GM12878 (cell line): ENCODE measurements around the gene ANLN. TPM values are rescaled to one million over a fixed set of nuclear protein-coding genes. Genes with fewer than 3 reads are reported as not detected.

Source experiments
- ATAC-seq: fragments of 200-7000 bp; cut with Tn5 transposase; 3 replicates; pipeline ENCODE4 v1.9.1; 2020; ENCODE audit warnings: mild to moderate bottlenecking, moderate library complexity
- BruUV-seq: library from RNA; stranded (reverse); fragments of 400-500 nt; replicated peaks from 2 replicates; lab custom pipeline; 2021; lab: Mats Ljungman, UMichigan
- CTCF ChIA-PET: fragments of 300-600 bp; sonication (Branson Sonifier 250); formaldehyde crosslinking; extraction: SDS; loops from one replicate; lab custom pipeline; 2021; ENCODE audit warnings: inconsistent platforms; lab: Yijun Ruan, JAX
- POLR2A ChIA-PET: fragments of 350-600 bp; formaldehyde crosslinking; extraction: SDS; loops from one replicate; lab custom pipeline; 2021; ENCODE audit warnings: inconsistent platforms; lab: Charles Lee
- RAD21 ChIA-PET: fragments of 300-600 bp; sonication (Branson Sonifier 250); formaldehyde crosslinking; loops from one replicate; lab custom pipeline; 2023; ENCODE audit warnings: antibody characterized with exemption; ENCODE audit not compliant: unreplicated experiment; lab: Charles Lee
- SMC1A ChIA-PET: fragments of 300-600 bp; sonication (Branson Sonifier 250); formaldehyde crosslinking; loops from one replicate; lab custom pipeline; 2023; ENCODE audit not compliant: unreplicated experiment, uncharacterized antibody; lab: Charles Lee
- DNase-seq: peaks from one replicate; pipeline ENCODE4 v3.0.0-alpha.2; 2011; ENCODE audit warnings: low read depth, low spot score
- FAIRE-seq: peaks from 3 replicates; lab custom pipeline; 2011; peaks lifted over from hg19 to GRCh38; lab: Jason Lieb, UNC
- H2AFZ ChIP-seq: 2 replicates; pipeline ENCODE4 v1.6.0; 2011; ENCODE audit warnings: low read depth, low read length, control low read depth; ENCODE audit not compliant: control insufficient read depth
- H3K27ac ChIP-seq: 2 replicates; pipeline ENCODE4 v1.5.1; 2011; ENCODE audit warnings: control low read depth; ENCODE audit not compliant: control insufficient read depth, insufficient read depth
- H3K27me3 ChIP-seq, 2 experiments: replicated peaks in 1 of 2; 2 replicates each; pipeline versions ENCODE4 v1.6.0 to v1.6.1; 2011; ENCODE audit warnings: low read length in 1 of 2; ENCODE audit not compliant: control insufficient read depth in 2 of 2, insufficient read depth in 2 of 2
- H3K36me3 ChIP-seq, 2 experiments: 2 replicates each; pipeline ENCODE4 v1.5.1; 2011; ENCODE audit warnings: low read length in 1 of 2; ENCODE audit not compliant: control insufficient read depth in 2 of 2, insufficient read depth in 2 of 2
- H3K4me1 ChIP-seq: 2 replicates; pipeline ENCODE4 v1.6.1; 2011; ENCODE audit warnings: mild to moderate bottlenecking, low read length, moderate library complexity, mixed read lengths; ENCODE audit not compliant: control insufficient read depth, insufficient read depth
- H3K4me2 ChIP-seq: 2 replicates; pipeline ENCODE4 v1.6.0; 2011; ENCODE audit warnings: control low read depth; ENCODE audit not compliant: control insufficient read depth, insufficient read depth
- H3K4me3 ChIP-seq: fragments of 200-600 bp; sonication (generic); 2 replicates; pipeline ENCODE4 v1.5.1; 2016
- H3K79me2 ChIP-seq: 2 replicates; pipeline ENCODE4 v1.6.0; 2011; ENCODE audit warnings: low read length; ENCODE audit not compliant: control insufficient read depth, insufficient read depth
- H3K9ac ChIP-seq: 2 replicates; pipeline ENCODE4 v1.8.0; 2011; ENCODE audit warnings: low read length, control low read depth, mixed read lengths; ENCODE audit not compliant: control insufficient read depth, insufficient read depth
- H3K9me3 ChIP-seq: replicated peaks from 3 replicates; pipeline ENCODE4 v1.5.1; 2011; ENCODE audit warnings: mild to moderate bottlenecking, low read length; ENCODE audit not compliant: control insufficient read depth, insufficient read depth
- H4K20me1 ChIP-seq: 2 replicates; pipeline ENCODE4 v1.6.0; 2011; ENCODE audit not compliant: control insufficient read depth, insufficient read depth
- BHLHE40 ChIP-seq, 2 experiments: fragments of 450-650 bp in 1 of 2; IDR thresholded peaks; 2 replicates each; pipeline ENCODE4 v1.6.1; 2011 to 2017; ENCODE audit warnings: low read depth in 2 of 2, borderline replicate concordance in 1 of 2, improper control_type of control experiment in 1 of 2, low read length in 1 of 2, mild to moderate bottlenecking in 1 of 2
- CHD4 ChIP-seq: fragments of 200-600 bp; sonication (generic); IDR thresholded peaks from 2 replicates; pipeline ENCODE4 v1.6.1; 2016; ENCODE audit warnings: mild to moderate bottlenecking
- CREM ChIP-seq: IDR thresholded peaks from 2 replicates; pipeline ENCODE4 v1.6.1; 2014; ENCODE audit warnings: antibody characterized with exemption, low read depth
- EP300 ChIP-seq, 2 experiments: fragments of 150-350 bp in 1 of 2; IDR thresholded peaks; 2 replicates each; pipeline ENCODE4 v1.6.1; 2011 to 2012; ENCODE audit warnings: low read depth in 2 of 2, low read length in 2 of 2, borderline replicate concordance in 1 of 2, improper control_type of control experiment in 1 of 2, inconsistent platforms in 1 of 2; ENCODE audit not compliant: control insufficient read depth in 1 of 2
- IRF4 ChIP-seq: IDR thresholded peaks from 2 replicates; pipeline ENCODE4 v1.6.1; 2011; ENCODE audit warnings: low read depth, low read length
- NR2C1 ChIP-seq: fragments of 450-650 bp; IDR thresholded peaks from 2 replicates; pipeline ENCODE4 v1.6.1; 2017; ENCODE audit warnings: antibody characterized with exemption, mild to moderate bottlenecking, moderate library complexity
- POU2F2 ChIP-seq: IDR thresholded peaks from 3 replicates; pipeline ENCODE4 v1.6.1; 2011; ENCODE audit warnings: low read depth, mild to moderate bottlenecking, low read length, borderline replicate concordance
- RBBP5 ChIP-seq: fragments of 200-600 bp; sonication (generic); conservative IDR thresholded peaks from 2 replicates; pipeline ENCODE4 v1.6.1; 2016
- RUNX3 ChIP-seq: IDR thresholded peaks from 2 replicates; pipeline ENCODE4 v1.6.1; 2012; ENCODE audit warnings: low read length, inconsistent platforms
- WGBS: methylation state at CpG from one replicate; pipeline ENCODE4 v1.1.6; 2016; ENCODE audit warnings: low lambda C conversion rate; ENCODE audit not compliant: insufficient replicate concordance, insufficient coverage; ENCODE audit errors: missing lambda C conversion rate; 5-methylcytosine and 5-hydroxymethylcytosine counted together
- in situ Hi-C: fragments of 300-500 bp; cut with MboI; formaldehyde crosslinking; loops from 9 replicates; pipeline ENCODE4 v1.14.3; 2018; ENCODE audit warnings: mixed read lengths
- intact Hi-C: fragments of 100-400 bp; cut with micrococcal nuclease; formaldehyde crosslinking; loops from one replicate; pipeline ENCODE4 v1.14.2; 2022; ENCODE audit not compliant: unreplicated experiment
- polyA plus RNA-seq, 11 experiments: library from polyadenylated mRNA; depleted of rRNA in 4 of 11; unstranded in 6 of 11; stranded (reverse) in 5 of 11; fragments of >200 nt; fragmentation: Nextera tagmentation in 4 of 11; fragmentation: Illumina TruSeq in 1 of 11; extraction: Ambion mirVana in 4 of 11; extraction: Trizol in 1 of 11; gene quantifications; 1 replicate in 1 of 11; 2 replicates in 10 of 11; pipeline versions ENCODE4 v1.2.1 to v1.2.3, GENCODE V29; 2011 to 2016; ENCODE audit warnings: inconsistent platforms in 2 of 11, missing spikeins in 2 of 11, low read depth in 1 of 11
- total RNA-seq, 4 experiments: library from RNA; depleted of rRNA in 3 of 4; stranded (reverse); fragments of >200 nt in 3 of 4; fragmentation: Illumina TruSeq in 1 of 4; extraction: Trizol in 1 of 4; gene quantifications; 2 replicates each; pipeline versions ENCODE4 v1.2.1 to v1.2.3, GENCODE V29; 2013 to 2021
- TF ChIP-seq, protein P1 (sequence below): IDR thresholded peaks from 2 replicates; pipeline ENCODE4 v1.6.1; 2012; ENCODE audit warnings: improper control_type of control experiment, low read depth, low read length; ENCODE audit not compliant: insufficient replicate concordance
- TF ChIP-seq, protein P2 (sequence below): IDR thresholded peaks from 2 replicates; pipeline ENCODE4 v1.6.1; 2011; ENCODE audit warnings: low read depth, mild to moderate bottlenecking, low read length, moderate library complexity, borderline replicate concordance; ENCODE audit errors: extremely low read depth
- TF ChIP-seq, protein P3 (sequence below): IDR thresholded peaks from 2 replicates; pipeline ENCODE4 v1.6.1; 2012; ENCODE audit warnings: low read length, inconsistent platforms
- TF ChIP-seq, protein P4 (sequence below): IDR thresholded peaks from 2 replicates; pipeline ENCODE4 v1.6.1; 2011; ENCODE audit warnings: mild to moderate bottlenecking, low read depth, low read length, moderate library complexity; ENCODE audit not compliant: insufficient replicate concordance

The ANLN gene
- total and polyA plus RNA-seq, 10 of the 15 experiments (the other 5 are each of a cell fraction or from before 2014, with no cell fraction given) = 9.5 to 32.1 (median 24.2) TPM

DNA sequence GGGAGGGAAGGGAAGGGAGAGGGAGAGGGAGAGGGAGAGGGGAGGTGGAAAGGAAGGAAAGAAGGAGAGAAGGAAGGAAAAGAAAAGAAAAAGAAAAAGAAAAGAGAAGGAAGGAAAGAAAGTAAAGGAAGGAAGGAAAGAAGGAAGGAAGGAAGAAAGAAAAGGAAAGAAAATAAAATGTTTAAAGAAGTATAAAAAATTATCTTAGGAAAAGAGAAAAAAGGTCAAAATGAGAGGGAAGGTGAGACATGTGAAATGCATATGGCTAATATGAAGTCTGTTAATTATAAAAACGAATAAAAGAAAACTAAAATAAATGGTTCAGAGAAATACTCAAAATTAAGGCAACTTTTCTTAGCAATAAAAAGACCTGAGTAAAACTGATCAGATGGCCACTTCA, 46.1 kb upstream of the ANLN start (continued):
- TF ChIP-seq, protein P1, sequence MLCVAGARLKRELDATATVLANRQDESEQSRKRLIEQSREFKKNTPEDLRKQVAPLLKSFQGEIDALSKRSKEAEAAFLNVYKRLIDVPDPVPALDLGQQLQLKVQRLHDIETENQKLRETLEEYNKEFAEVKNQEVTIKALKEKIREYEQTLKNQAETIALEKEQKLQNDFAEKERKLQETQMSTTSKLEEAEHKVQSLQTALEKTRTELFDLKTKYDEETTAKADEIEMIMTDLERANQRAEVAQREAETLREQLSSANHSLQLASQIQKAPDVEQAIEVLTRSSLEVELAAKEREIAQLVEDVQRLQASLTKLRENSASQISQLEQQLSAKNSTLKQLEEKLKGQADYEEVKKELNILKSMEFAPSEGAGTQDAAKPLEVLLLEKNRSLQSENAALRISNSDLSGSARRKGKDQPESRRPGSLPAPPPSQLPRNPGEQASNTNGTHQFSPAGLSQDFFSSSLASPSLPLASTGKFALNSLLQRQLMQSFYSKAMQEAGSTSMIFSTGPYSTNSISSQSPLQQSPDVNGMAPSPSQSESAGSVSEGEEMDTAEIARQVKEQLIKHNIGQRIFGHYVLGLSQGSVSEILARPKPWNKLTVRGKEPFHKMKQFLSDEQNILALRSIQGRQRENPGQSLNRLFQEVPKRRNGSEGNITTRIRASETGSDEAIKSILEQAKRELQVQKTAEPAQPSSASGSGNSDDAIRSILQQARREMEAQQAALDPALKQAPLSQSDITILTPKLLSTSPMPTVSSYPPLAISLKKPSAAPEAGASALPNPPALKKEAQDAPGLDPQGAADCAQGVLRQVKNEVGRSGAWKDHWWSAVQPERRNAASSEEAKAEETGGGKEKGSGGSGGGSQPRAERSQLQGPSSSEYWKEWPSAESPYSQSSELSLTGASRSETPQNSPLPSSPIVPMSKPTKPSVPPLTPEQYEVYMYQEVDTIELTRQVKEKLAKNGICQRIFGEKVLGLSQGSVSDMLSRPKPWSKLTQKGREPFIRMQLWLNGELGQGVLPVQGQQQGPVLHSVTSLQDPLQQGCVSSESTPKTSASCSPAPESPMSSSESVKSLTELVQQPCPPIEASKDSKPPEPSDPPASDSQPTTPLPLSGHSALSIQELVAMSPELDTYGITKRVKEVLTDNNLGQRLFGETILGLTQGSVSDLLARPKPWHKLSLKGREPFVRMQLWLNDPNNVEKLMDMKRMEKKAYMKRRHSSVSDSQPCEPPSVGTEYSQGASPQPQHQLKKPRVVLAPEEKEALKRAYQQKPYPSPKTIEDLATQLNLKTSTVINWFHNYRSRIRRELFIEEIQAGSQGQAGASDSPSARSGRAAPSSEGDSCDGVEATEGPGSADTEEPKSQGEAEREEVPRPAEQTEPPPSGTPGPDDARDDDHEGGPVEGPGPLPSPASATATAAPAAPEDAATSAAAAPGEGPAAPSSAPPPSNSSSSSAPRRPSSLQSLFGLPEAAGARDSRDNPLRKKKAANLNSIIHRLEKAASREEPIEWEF = no peak
- TF ChIP-seq IRF4 = no peak
- TF ChIP-seq, protein P2, sequence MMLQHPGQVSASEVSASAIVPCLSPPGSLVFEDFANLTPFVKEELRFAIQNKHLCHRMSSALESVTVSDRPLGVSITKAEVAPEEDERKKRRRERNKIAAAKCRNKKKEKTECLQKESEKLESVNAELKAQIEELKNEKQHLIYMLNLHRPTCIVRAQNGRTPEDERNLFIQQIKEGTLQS = no peak
- no peak for TF ChIP-seq RUNX3
- no peak for TF ChIP-seq BHLHE40 (IDR thresholded peaks at IDR 0.05; ENCODE audit: borderline replicate concordance in 1 of 2, low read depth in 2 of 2, low read length in 1 of 2)
- TF ChIP-seq CHD4 = no peak

DNA sequence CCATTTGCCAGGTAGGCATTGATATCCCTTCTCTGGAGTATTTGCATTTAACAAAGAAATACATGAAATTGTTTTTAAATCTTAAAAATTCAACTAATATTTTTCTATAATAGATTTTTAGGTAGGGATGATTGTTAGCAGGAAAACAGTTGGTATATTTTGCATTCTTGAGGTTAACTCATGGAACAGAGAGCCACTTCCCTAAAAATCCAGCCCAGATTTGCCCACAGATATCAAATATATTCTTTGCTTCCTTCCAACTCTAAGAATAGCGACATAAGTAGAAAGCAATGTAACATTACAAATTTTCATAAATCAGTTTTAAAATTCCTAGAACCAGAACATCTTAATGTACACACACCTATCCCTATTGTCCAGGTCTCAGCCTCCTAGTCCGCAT, 45.0 kb upstream of the ANLN start:
- in situ Hi-C loops = no loop called here
- no peak overlapping the region for H2AFZ ChIP-seq

More for the DNA sequence above, 45.0 kb upstream of the ANLN start:
- ChIA-PET CTCF (no interaction called here), POLR2A (no interaction called here), RAD21 (no interaction called here), SMC1A (no interaction called here)
- intact Hi-C loops = no loop called here
- no peak overlapping the region for H3K9ac ChIP-seq
- no peak overlapping the region for H3K4me2 ChIP-seq
- H3K27ac ChIP-seq = no peak overlapping the region
- 18% methylated on average over 2 of the region's 2 CpGs for WGBS
- ATAC-seq (no peak), DNase-seq (no peak), FAIRE-seq (no peak)
- H3K9me3 ChIP-seq = no peaks in the 10 kb centered on the region
- TF ChIP-seq, protein P3, sequence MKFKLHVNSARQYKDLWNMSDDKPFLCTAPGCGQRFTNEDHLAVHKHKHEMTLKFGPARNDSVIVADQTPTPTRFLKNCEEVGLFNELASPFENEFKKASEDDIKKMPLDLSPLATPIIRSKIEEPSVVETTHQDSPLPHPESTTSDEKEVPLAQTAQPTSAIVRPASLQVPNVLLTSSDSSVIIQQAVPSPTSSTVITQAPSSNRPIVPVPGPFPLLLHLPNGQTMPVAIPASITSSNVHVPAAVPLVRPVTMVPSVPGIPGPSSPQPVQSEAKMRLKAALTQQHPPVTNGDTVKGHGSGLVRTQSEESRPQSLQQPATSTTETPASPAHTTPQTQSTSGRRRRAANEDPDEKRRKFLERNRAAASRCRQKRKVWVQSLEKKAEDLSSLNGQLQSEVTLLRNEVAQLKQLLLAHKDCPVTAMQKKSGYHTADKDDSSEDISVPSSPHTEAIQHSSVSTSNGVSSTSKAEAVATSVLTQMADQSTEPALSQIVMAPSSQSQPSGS = no peak
- TF ChIP-seq NR2C1 (no peak), CREM (no peak), EP300 (IDR thresholded peaks at IDR 0.05; ENCODE audit: borderline replicate concordance in 1 of 2, control insufficient read depth in 1 of 2, low read depth in 2 of 2, low read length in 2 of 2) (no peak), POU2F2 (no peak), RBBP5 (no peak)
- TF ChIP-seq, protein P4, sequence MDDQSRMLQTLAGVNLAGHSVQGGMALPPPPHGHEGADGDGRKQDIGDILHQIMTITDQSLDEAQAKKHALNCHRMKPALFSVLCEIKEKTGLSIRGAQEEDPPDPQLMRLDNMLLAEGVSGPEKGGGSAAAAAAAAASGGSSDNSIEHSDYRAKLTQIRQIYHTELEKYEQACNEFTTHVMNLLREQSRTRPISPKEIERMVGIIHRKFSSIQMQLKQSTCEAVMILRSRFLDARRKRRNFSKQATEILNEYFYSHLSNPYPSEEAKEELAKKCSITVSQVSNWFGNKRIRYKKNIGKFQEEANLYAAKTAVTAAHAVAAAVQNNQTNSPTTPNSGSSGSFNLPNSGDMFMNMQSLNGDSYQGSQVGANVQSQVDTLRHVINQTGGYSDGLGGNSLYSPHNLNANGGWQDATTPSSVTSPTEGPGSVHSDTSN = no peak
- no peak overlapping the region for H3K4me3 ChIP-seq
- H4K20me1 ChIP-seq = no peaks in the 10 kb centered on the region
- H3K36me3 ChIP-seq = no peaks in the 10 kb centered on the region
- no TSS peak for BruUV-seq
- H3K27me3 ChIP-seq = no peaks in the 10 kb centered on the region; a peak in 1 of 4 replicates
- no peaks in the 10 kb centered on the region for H3K79me2 ChIP-seq
- H3K4me1 ChIP-seq = no peaks in the 10 kb centered on the region
